Activated naive CD4-positive, alpha-beta T cell treated with anti-CD3 and anti-CD28 coated beads for 36 hours (primary cell): ENCODE data around the gene CNIH3. TPM values are rescaled to one million over a fixed set of nuclear protein-coding genes. Genes with fewer than 3 reads are reported as not detected.

Experiments
- CTCF ChIA-PET: fragments of 350-600 bp; sonication (Branson Sonifier 250); formaldehyde crosslinking; loops from one replicate; lab custom pipeline; 2021; ENCODE audit warnings: antibody characterized with exemption; lab: Charles Lee
- DNase-seq: peaks from one replicate; pipeline ENCODE4 v3.0.0-alpha.2; 2020
- H3K27ac Mint-ChIP-seq: one replicate; pipeline ENCODE4 v1.8.0; 2021; ENCODE audit warnings: mild to moderate bottlenecking, mixed read lengths
- H3K27me3 Mint-ChIP-seq: one replicate; pipeline ENCODE4 v1.8.0; 2021; ENCODE audit warnings: low read depth, mixed read lengths
- H3K36me3 Mint-ChIP-seq: one replicate; pipeline ENCODE4 v1.8.0; 2021; ENCODE audit warnings: low read depth, mixed read lengths
- H3K4me1 Mint-ChIP-seq: one replicate; pipeline ENCODE4 v1.8.0; 2021; ENCODE audit warnings: low read depth, mixed read lengths
- H3K4me3 Mint-ChIP-seq: one replicate; pipeline ENCODE4 v1.8.0; 2021; ENCODE audit warnings: mild to moderate bottlenecking, moderate library complexity, mixed read lengths
- H3K9me3 Mint-ChIP-seq: one replicate; pipeline ENCODE4 v1.8.0; 2021; ENCODE audit warnings: mixed read lengths
- intact Hi-C: fragments of 100-400 bp; cut with micrococcal nuclease; formaldehyde crosslinking; loops from one replicate; pipeline ENCODE4 v1.15.1; 2023
- total RNA-seq, 2 experiments: library from RNA; stranded (reverse); gene quantifications; one replicate each; pipeline ENCODE4 v1.2.3, GENCODE V29; 2021

CNIH3 gene
- total RNA-seq, 2 experiments from 2014 or later = 0.59 to 2.5 TPM

DNA sequence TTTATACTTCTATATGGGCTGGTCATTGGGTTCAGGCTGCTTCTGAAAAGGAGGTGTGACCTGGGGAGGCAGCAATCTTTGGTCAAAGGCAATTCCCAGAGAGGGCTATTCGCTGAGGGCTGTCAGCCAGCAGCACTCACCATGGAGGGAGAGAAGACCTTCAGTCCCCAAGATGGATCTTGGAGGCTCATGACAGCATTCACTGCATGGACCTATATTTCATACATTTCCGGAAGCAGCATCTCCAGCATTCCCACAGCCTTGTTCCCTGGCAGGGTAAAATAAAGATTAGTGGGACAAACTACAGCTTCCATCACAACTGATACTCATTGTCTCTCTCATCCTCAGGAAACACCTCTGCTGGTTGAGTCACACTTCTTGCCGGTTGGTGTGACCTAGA is 146.6 kb downstream of the CNIH3 start:
- intact Hi-C loops = no loop called here
- peaks cover 18% of the 10 kb centered on the region for H3K27me3 Mint-ChIP-seq
- no peak overlapping the region for H3K4me3 Mint-ChIP-seq
- no peak for DNase-seq
- peaks cover 9% of the 10 kb centered on the region for H3K9me3 Mint-ChIP-seq
- CTCF ChIA-PET = no interaction called here
- H3K27ac Mint-ChIP-seq = no peak overlapping the region
- H3K36me3 Mint-ChIP-seq = no peaks in the 10 kb centered on the region
- H3K4me1 Mint-ChIP-seq = no peaks in the 10 kb centered on the region

DNA sequence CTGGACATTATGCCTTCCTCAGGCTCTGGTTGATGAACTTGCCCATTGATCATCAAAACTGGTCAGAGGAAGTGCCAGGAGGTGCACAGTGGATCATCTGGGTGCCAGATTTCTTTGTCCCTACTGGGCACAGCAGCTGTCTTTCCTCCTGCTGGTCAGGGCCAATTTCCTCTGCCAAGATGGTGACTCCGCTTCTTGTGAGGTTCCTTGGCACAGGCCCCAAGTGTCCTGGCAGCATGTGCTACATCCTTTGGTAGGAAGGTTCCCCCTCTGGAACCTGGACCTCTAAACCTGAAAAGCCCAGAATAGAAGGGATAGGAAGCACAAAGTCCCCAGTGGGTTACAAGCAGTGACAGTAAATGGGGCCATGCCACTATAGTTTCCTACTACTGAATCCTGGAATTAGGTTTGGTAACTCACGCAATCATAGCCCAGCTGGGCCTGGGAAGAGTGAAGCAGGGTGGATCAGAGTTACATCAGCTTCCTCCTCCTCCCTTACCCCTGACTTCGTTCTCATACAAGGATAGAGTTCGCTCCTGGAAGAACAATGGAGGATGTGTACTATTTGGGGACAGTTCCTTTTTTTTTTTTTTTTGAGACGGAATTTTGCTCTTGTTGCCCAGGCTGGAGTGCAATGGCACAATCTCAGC is 147.1 kb downstream of the CNIH3 start:
- no peaks in the 10 kb centered on the region for H3K4me1 Mint-ChIP-seq
- peaks cover 9% of the 10 kb centered on the region for H3K9me3 Mint-ChIP-seq
- DNase-seq = no peak
- H3K27me3 Mint-ChIP-seq = peaks cover 18% of the 10 kb centered on the region
- intact Hi-C loops = no loop called here
- no peaks in the 10 kb centered on the region for H3K36me3 Mint-ChIP-seq
- CTCF ChIA-PET = no interaction called here
- H3K27ac Mint-ChIP-seq = no peak overlapping the region
- H3K4me3 Mint-ChIP-seq = no peak overlapping the region

DNA sequence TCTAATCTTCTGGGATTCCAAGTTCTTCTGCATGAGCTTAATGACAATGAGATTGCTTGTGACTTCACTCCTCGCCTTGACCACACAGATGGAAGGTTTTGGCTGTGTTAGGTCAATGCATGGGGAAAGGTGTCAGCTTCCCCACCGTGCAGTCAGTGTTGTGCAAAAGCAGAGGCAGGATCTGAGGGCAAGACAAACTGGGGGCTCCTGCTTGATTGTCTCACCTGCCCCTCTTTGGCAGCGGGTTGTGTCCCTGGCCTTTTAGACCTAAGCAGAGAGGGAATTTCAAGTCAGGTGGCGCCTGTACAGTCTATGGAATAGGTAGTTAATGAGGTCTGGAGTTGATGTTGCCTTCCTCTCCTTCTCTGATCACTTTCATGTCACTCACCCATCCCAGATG is 150.1 kb downstream of the CNIH3 start:
- H3K27me3 Mint-ChIP-seq = peaks cover 13% of the 10 kb centered on the region
- H3K4me1 Mint-ChIP-seq = no peaks in the 10 kb centered on the region
- CTCF ChIA-PET = no interaction called here
- no peaks in the 10 kb centered on the region for H3K9me3 Mint-ChIP-seq
- H3K4me3 Mint-ChIP-seq = no peak overlapping the region
- H3K27ac Mint-ChIP-seq = no peak overlapping the region
- no peak for DNase-seq
- H3K36me3 Mint-ChIP-seq = no peaks in the 10 kb centered on the region
- intact Hi-C loops = no loop called here

DNA sequence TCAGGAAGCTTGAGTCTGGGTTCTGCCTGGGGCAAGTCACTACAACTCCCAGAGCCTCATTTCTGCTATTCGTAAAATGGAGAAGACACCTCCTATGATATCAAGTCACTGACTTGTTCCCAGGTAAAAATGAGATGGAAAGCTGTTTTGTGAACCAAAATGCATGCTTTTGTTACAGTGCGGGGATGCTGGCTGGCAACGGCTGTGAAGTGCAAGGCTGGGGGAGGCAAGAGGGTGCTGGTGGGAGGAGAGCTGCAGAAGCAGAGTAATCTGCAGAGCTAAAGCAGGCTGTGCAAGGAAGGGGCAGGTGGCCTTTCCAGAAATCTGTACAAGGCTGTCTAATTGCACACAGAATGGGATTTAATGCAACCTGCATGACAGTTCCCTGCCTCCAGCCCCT is 150.9 kb downstream of the CNIH3 start:
- CTCF ChIA-PET = no interaction called here
- Mint-ChIP-seq H3K27ac (no peak overlapping the region), H3K4me1 (no peaks in the 10 kb centered on the region), H3K9me3 (no peaks in the 10 kb centered on the region), H3K4me3 (no peak overlapping the region), H3K27me3 (peaks cover 13% of the 10 kb centered on the region), H3K36me3 (no peaks in the 10 kb centered on the region)
- intact Hi-C loops = no loop called here
- no peak for DNase-seq

DNA sequence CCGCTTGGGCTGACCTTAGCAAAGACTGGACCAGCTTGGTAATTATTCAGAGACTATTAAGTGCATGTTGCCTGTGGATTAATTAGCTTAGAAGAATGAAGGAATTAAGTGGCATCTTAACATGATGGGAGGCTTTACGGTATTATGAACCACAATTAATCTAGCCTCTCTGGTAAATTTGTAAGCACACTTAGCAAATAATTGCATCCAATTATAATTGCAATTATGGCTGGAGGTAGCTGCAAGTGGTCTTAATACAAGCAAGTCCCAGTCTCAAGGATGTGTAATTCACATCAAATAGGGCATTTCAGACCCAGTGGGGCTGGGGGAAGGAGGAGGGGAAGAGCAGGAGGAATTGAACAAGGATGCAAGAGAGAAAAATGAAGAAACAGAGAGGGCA is 151.6 kb downstream of the CNIH3 start:
- Mint-ChIP-seq H3K36me3 (no peaks in the 10 kb centered on the region), H3K4me1 (no peaks in the 10 kb centered on the region), H3K9me3 (no peaks in the 10 kb centered on the region), H3K27ac (no peak overlapping the region), H3K4me3 (no peak overlapping the region), H3K27me3 (peaks cover 13% of the 10 kb centered on the region)
- CTCF ChIA-PET = no interaction called here
- no peak for DNase-seq
- intact Hi-C loops = no loop called here

DNA sequence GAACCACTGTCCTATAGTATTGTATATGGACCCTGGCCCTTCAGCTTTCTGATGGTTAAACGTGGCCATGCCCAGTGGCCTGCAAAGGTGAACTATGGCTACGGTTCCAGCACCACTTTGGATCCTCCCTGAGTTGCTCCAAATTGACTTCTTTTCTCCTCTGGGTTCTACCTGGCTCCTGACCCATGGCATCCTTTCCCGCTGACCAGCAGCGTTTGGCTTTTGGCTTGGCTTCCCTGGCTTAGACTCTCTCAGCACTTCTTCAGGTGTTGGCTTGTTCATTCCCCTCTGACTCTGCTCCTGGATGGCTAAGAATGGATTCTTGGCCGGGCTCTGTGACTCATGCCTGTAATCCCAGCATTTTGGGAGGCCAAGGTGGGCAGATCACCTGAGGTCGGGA is 152.9 kb downstream of the CNIH3 start:
- Mint-ChIP-seq H3K27me3 (peaks cover 12% of the 10 kb centered on the region), H3K36me3 (no peaks in the 10 kb centered on the region), H3K4me1 (no peaks in the 10 kb centered on the region), H3K9me3 (no peaks in the 10 kb centered on the region), H3K27ac (no peak overlapping the region), H3K4me3 (no peak overlapping the region)
- intact Hi-C loops = no loop called here
- CTCF ChIA-PET = interaction anchor here (0.6 kb wide), 1 partner anchor 79 kb away, joined by 3 read pairs; no protein-coding TSS in a partner anchor
- no peak for DNase-seq

DNA sequence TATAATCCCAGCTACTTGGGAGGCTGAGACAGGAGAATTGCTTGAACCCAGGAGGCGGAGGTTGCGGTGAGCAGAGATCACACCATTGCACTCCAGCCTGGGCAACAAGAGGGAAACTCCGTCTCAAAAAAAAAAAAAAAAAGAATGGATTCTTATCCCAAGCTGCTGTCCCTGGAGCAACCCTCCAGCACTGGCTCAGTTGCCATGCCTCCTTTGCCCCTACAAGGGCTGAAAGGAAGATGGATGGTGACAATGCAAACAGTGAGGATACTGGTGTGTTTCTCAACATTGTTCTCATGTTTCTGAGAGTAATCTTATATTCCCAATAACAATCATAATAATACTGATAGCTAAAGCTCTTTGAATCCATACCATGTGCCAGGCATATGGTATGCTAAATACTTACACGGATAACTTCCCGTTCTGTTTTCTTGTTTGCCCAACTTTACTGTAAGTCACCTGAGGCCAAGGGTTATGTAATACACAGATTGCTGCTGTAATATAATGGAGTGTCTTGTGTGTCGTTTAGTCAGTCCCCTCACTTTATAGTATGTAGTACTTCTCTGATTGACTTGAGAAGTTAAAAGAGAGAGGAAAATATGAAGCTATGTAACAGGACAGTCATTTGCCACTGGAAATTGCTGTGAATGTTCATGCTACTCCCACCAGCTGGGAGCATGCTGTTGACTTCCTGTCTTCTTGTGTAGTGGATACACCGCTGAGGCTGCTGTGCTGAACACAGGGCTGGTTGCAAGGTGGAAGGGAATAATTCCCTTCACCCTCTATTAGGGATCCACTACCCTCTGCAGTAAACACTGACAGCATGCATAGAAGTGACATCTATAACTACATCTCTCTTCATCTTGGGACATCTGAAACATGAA is 153.6 kb downstream of the CNIH3 start:
- Mint-ChIP-seq H3K36me3 (no peaks in the 10 kb centered on the region), H3K27me3 (peaks cover 15% of the 10 kb centered on the region), H3K9me3 (no peaks in the 10 kb centered on the region), H3K4me1 (no peaks in the 10 kb centered on the region), H3K4me3 (no peak overlapping the region), H3K27ac (no peak overlapping the region)
- intact Hi-C loops = no loop called here
- DNase-seq = no peak
- CTCF ChIA-PET = no interaction called here

DNA sequence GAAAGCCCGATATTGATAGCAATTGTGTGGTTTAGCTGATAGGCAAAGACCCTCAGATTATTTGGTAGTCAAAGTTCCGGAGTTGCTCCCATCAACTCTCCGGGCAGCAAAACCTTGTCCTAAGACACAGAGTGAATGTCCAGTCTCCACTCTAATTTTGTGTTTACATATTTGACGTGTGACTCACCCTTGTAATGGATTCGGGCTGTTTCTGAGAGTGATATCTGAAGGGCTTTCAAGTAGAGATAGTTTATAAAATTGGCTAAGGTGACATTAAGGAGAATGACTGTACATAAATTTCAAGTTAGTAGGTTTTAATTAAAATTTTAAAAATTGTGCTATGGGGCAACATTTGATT is 154.2 kb downstream of the CNIH3 start:
- CTCF ChIA-PET = no interaction called here
- no peak overlapping the region for H3K27ac Mint-ChIP-seq
- H3K9me3 Mint-ChIP-seq = no peaks in the 10 kb centered on the region
- H3K4me1 Mint-ChIP-seq = no peaks in the 10 kb centered on the region
- no peaks in the 10 kb centered on the region for H3K36me3 Mint-ChIP-seq
- H3K4me3 Mint-ChIP-seq = no peak overlapping the region
- peaks cover 15% of the 10 kb centered on the region for H3K27me3 Mint-ChIP-seq
- no peak for DNase-seq
- intact Hi-C loops = no loop called here

DNA sequence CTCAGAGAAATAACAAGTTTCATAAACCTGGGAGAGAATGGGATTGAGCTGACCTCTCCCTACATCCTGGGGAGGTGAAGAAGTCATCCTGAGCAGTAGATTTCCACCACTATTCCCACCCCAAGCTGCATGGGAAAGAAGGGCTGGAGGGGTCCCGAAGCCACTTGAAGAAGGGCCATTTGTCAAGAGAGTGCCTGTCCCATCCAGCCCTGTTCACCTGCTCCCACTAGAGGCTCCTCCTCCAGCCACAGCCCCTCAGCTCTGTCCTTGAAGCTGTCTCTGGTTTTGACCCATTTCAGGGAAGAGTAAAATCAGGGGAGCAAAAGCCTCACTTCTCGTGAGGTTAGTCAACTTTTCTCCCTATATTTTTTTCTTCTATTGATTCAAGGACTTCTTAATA is 157.5 kb downstream of the CNIH3 start:
- H3K27me3 Mint-ChIP-seq = peaks cover 3% of the 10 kb centered on the region
- CTCF ChIA-PET = no interaction called here
- no peaks in the 10 kb centered on the region for H3K9me3 Mint-ChIP-seq
- no peaks in the 10 kb centered on the region for H3K36me3 Mint-ChIP-seq
- no peak overlapping the region for H3K4me3 Mint-ChIP-seq
- intact Hi-C loops = no loop called here
- no peak for DNase-seq
- H3K4me1 Mint-ChIP-seq = no peaks in the 10 kb centered on the region
- no peak overlapping the region for H3K27ac Mint-ChIP-seq

DNA sequence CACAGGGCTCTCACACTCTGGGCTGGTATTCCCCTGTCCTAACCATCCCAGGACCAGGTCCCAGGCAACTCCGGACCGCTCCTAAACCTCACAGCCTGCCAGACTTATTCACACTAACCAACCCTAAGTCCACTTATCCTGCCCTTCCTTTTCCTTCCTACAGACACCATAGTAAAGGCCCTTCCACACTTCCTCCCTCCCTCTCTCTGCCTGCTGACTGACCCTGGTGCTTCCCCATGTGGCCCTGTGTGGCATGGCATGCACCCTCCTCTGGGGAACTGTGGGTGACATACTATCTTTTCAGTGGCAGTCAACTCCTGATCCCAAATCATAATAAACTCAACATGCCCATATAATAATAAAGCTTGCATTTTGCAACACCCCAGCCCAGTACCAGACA is 158.3 kb downstream of the CNIH3 start:
- H3K36me3 Mint-ChIP-seq = no peaks in the 10 kb centered on the region
- no peak overlapping the region for H3K4me3 Mint-ChIP-seq
- H3K27ac Mint-ChIP-seq = no peak overlapping the region
- intact Hi-C loops = no loop called here
- CTCF ChIA-PET = no interaction called here
- no peaks in the 10 kb centered on the region for H3K4me1 Mint-ChIP-seq
- no peak for DNase-seq
- no peaks in the 10 kb centered on the region for H3K9me3 Mint-ChIP-seq
- H3K27me3 Mint-ChIP-seq = peaks cover 3% of the 10 kb centered on the region

DNA sequence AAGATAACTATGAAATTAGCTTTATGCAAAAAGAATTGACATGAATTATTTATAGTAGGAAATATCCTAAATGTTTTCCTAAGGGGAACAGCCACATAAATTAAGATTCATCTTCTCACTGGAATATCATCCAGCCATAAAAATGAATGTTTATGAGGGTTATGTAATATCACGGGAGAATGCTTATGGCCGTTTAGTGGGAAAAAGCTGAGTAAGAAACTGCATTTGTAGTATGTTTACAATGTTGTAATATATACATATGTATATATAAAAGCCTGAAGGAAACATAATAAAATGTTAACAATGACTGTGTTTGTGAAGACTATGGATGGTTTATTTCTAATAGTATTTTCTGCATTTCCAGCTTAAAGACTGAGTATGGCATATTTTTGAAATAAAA is 161.1 kb downstream of the CNIH3 start:
- H3K27ac Mint-ChIP-seq = no peak overlapping the region
- intact Hi-C loops = no loop called here
- H3K4me1 Mint-ChIP-seq = no peaks in the 10 kb centered on the region
- peaks cover 3% of the 10 kb centered on the region for H3K27me3 Mint-ChIP-seq
- no peaks in the 10 kb centered on the region for H3K36me3 Mint-ChIP-seq
- CTCF ChIA-PET = no interaction called here
- H3K9me3 Mint-ChIP-seq = no peaks in the 10 kb centered on the region
- no peak overlapping the region for H3K4me3 Mint-ChIP-seq
- no peak for DNase-seq

DNA sequence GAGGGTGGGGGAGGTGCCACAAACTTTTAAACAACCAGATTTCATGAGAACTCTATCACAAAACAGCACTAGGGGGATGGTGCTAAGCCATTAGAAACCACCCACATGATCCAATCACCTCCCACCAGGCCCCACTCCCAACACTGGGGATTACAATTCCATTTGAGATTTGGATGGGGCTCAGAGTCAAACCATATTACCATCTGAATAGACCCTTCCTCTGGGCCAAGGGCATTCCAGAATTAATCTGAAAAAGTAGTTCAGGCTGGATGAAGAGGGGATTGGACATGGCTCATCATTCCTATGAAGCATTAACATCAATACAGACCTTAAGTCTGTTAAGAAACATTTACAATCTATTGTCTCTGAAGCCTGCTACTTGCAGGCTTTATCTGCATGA is 163.4 kb downstream of the CNIH3 start:
- CTCF ChIA-PET = interaction anchor here (0.5 kb wide), 1 partner anchor 234 kb away, joined by 3 read pairs; no protein-coding TSS in a partner anchor
- Mint-ChIP-seq H3K27ac (no peak overlapping the region), H3K4me1 (peaks cover 7% of the 10 kb centered on the region), H3K27me3 (no peaks in the 10 kb centered on the region), H3K9me3 (no peaks in the 10 kb centered on the region), H3K4me3 (no peak overlapping the region), H3K36me3 (no peaks in the 10 kb centered on the region)
- intact Hi-C loops = no loop called here
- DNase-seq = no peak

DNA sequence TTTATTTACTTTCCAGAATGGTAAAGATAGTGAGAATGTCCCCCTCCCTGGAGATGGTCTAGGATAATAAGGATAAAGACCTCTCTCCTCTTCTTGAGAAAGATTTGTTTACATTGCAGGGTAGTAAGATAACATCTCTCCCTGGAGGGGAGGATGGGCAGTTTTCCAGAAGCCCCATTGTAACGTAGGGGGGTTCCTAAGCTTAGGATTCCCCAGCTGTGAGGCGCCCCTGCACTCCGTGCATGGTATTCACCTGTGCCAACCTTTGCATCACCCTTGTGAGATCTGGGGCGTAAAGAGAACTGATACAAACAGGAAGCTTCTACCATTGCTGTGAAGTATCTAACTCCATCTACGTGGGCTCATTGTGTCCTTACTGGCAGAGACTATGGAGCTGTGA is 164.6 kb downstream of the CNIH3 start:
- Mint-ChIP-seq H3K9me3 (no peaks in the 10 kb centered on the region), H3K27me3 (no peaks in the 10 kb centered on the region), H3K4me1 (peaks cover 10% of the 10 kb centered on the region), H3K27ac (no peak overlapping the region), H3K36me3 (no peaks in the 10 kb centered on the region), H3K4me3 (no peak overlapping the region)
- CTCF ChIA-PET = no interaction called here
- intact Hi-C loops = no loop called here
- DNase-seq = no peak
